Measurements from ENCODE around the gene ASZ1. TPM values are rescaled to one million over a fixed set of nuclear protein-coding genes. Genes with fewer than 3 reads are reported as not detected.

ASZ1 gene
- total RNA-seq, 1 experiment from 2014 or later, result not detected

GRCh38 chr7:117448655-117449054 lies 21.4 kb upstream of the ASZ1 start:
- Histone ChIP-seq H3K4me1 (ENCODE audit: control insufficient read depth, insufficient read depth, low read length) (no peaks in the 10 kb centered on the region), H3K36me3 (ENCODE audit: control insufficient read depth, insufficient read depth, low read length) (no peaks in the 10 kb centered on the region), H3K27me3 (ENCODE audit: control insufficient read depth, insufficient read depth, low read length) (no peaks in the 10 kb centered on the region; the same call in 1 of the 2 replicates), H3K4me3 (ENCODE audit: low read depth in 2 of 2, low read length in 2 of 2) (no peak overlapping the region), H3K9me3 (ENCODE audit: control insufficient read depth, insufficient read depth, low read depth, low read length) (no peaks in the 10 kb centered on the region), H3K27ac (ENCODE audit: low read length) (no peak overlapping the region)
- intact Hi-C loops (cut with micrococcal nuclease; ENCODE audit: unreplicated experiment) (no loop called here), in situ Hi-C loops (cut with HindIII; ENCODE audit: low pct_unique_long_range_greater_than_20kb, low sequenced_read_pairs) (no loop called here)
- POLR2A ChIA-PET, result no interaction called here
- TF ChIP-seq, protein P1, sequence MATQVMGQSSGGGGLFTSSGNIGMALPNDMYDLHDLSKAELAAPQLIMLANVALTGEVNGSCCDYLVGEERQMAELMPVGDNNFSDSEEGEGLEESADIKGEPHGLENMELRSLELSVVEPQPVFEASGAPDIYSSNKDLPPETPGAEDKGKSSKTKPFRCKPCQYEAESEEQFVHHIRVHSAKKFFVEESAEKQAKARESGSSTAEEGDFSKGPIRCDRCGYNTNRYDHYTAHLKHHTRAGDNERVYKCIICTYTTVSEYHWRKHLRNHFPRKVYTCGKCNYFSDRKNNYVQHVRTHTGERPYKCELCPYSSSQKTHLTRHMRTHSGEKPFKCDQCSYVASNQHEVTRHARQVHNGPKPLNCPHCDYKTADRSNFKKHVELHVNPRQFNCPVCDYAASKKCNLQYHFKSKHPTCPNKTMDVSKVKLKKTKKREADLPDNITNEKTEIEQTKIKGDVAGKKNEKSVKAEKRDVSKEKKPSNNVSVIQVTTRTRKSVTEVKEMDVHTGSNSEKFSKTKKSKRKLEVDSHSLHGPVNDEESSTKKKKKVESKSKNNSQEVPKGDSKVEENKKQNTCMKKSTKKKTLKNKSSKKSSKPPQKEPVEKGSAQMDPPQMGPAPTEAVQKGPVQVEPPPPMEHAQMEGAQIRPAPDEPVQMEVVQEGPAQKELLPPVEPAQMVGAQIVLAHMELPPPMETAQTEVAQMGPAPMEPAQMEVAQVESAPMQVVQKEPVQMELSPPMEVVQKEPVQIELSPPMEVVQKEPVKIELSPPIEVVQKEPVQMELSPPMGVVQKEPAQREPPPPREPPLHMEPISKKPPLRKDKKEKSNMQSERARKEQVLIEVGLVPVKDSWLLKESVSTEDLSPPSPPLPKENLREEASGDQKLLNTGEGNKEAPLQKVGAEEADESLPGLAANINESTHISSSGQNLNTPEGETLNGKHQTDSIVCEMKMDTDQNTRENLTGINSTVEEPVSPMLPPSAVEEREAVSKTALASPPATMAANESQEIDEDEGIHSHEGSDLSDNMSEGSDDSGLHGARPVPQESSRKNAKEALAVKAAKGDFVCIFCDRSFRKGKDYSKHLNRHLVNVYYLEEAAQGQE (IDR thresholded peaks at IDR 0.05; ENCODE audit: insufficient read depth in 1 of 2, low read depth in 2 of 2, low read length in 1 of 2), result no peak
- TF ChIP-seq POLR2AphosphoS5 (IDR thresholded peaks at IDR 0.05; ENCODE audit: low read depth, low read length), result no peak
- TF ChIP-seq TCF7L2 (IDR thresholded peaks at IDR 0.05; ENCODE audit: low read depth, low read length), result no peak
- TF ChIP-seq CTCF (IDR thresholded peaks at IDR 0.05), result no peak
- TF ChIP-seq SIN3A (IDR thresholded peaks at IDR 0.05; ENCODE audit: borderline replicate concordance, insufficient read depth, low read depth, low read length), result no peak
- CTCF ChIA-PET, result no interaction called here
- ATAC-seq (no peak), DNase-seq (ENCODE audit: low read depth, low spot score) (no peak)
- no TSS peak for BruUV-seq (replicated peaks)

DNA sequence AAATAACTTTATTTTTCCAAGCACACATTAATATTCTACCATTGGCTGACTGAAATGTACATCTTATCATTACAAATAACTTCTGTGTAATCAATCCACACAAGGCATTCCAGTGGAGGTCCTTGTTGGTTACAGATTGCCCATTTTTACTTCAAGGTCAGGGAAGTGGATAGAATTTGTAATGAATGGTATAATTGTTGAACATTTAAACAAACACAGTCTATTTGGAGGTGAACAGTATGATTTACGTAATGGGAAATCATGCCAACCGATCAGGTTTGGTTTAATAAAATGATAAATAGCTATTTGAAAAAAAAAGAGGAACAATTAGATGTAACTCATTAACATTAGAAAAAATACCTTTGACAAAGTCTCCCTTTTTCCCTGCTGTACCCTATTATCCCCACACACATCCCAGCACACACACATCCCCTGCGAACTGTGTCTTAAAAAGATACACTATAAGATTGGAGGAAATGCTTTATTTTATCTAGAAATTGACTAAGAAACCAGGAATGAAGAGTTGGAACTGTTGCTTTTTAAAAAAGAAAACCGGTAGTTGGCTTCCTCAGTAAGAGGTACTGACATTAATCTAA lies 19.0 kb upstream of the ASZ1 start:
- Histone ChIP-seq H3K9me3 (ENCODE audit: control insufficient read depth, insufficient read depth, low read depth, low read length) (no peaks in the 10 kb centered on the region), H3K27me3 (ENCODE audit: control insufficient read depth, insufficient read depth, low read length) (no peaks in the 10 kb centered on the region; the same call in 1 of the 2 replicates), H3K27ac (ENCODE audit: low read length) (no peak overlapping the region), H3K4me1 (ENCODE audit: control insufficient read depth, insufficient read depth, low read length) (no peaks in the 10 kb centered on the region), H3K36me3 (ENCODE audit: control insufficient read depth, insufficient read depth, low read length) (no peaks in the 10 kb centered on the region), H3K4me3 (ENCODE audit: low read depth in 2 of 2, low read length in 2 of 2) (no peak overlapping the region)
- ChIA-PET CTCF (no interaction called here), POLR2A (no interaction called here)
- BruUV-seq (replicated peaks), result no TSS peak
- in situ Hi-C loops (cut with HindIII; ENCODE audit: low pct_unique_long_range_greater_than_20kb, low sequenced_read_pairs), result no loop called here
- DNase-seq (ENCODE audit: low read depth, low spot score) (no peak), ATAC-seq (no peak)
- intact Hi-C loops (cut with micrococcal nuclease; ENCODE audit: unreplicated experiment), result no loop called here
- TF ChIP-seq POLR2AphosphoS5 (IDR thresholded peaks at IDR 0.05; ENCODE audit: low read depth, low read length), result no peak

GRCh38 chr7:117445206-117445605 lies 17.9 kb upstream of the ASZ1 start:
- DNase-seq (ENCODE audit: low read depth, low spot score) (no peak), ATAC-seq (no peak)
- no TSS peak for BruUV-seq (replicated peaks)
- Histone ChIP-seq H3K4me3 (ENCODE audit: low read depth in 2 of 2, low read length in 2 of 2) (no peak overlapping the region), H3K4me1 (ENCODE audit: control insufficient read depth, insufficient read depth, low read length) (no peaks in the 10 kb centered on the region), H3K9me3 (ENCODE audit: control insufficient read depth, insufficient read depth, low read depth, low read length) (no peaks in the 10 kb centered on the region), H3K36me3 (ENCODE audit: control insufficient read depth, insufficient read depth, low read length) (no peaks in the 10 kb centered on the region), H3K27me3 (ENCODE audit: control insufficient read depth, insufficient read depth, low read length) (no peaks in the 10 kb centered on the region), H3K27ac (ENCODE audit: low read length) (no peak overlapping the region)
- ChIA-PET CTCF (no interaction called here), POLR2A (no interaction called here)
- TF ChIP-seq CTCF (IDR thresholded peaks at IDR 0.05) (no peak), POLR2AphosphoS5 (IDR thresholded peaks at IDR 0.05; ENCODE audit: low read depth, low read length) (no peak), TCF7L2 (IDR thresholded peaks at IDR 0.05; ENCODE audit: low read depth, low read length) (no peak)
- in situ Hi-C loops (cut with HindIII; ENCODE audit: low pct_unique_long_range_greater_than_20kb, low sequenced_read_pairs) (no loop called here), intact Hi-C loops (cut with micrococcal nuclease; ENCODE audit: unreplicated experiment) (no loop called here)

Data from Panc1 (cell line).